ENCODE measurements around the gene CD34.

DNA sequence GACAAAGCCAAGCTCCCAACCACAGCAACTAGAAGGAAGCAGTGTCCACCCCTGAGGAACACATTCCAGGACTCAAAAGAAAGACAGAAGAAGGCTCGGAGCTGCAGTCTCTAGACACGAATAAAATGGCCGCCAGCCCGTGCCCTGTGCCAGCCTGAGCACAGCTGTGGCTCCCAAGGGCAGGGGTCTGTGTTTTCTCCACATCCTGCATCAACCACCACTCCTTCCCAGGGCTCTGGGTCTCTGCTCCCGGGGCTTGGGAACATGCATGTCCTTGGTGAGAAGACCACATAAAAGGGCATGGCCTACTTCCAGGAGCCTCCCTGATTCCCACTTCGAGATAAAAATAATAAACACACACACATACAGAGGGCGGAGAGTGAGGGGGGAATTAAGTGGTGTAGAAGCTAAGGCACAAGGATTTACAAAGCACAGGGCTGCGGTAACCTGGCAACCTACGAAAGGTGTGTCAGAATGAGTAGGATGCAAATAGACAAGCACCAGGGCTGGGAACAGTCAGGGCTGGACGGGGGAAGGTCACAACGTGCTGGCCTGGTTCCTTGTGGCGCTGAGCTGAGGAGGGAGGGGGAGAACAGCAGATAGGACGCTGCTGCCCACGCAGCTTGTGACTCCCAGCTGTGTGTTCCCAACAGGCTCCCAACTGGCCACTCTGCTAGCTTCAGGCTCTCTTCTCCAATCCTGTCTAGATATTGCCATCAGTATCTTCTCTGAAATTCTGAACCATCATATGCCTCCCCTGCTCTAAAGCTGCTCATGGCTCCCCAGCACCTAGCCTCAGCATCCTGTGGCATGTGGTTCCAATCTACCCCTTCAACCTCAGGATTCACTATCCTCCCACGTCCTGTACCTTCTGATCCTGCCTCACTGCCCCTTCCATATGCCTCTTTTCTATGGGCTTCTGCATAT lies 72.5 kb downstream of the CD34 start:
- TF ChIP-seq, protein P1, sequence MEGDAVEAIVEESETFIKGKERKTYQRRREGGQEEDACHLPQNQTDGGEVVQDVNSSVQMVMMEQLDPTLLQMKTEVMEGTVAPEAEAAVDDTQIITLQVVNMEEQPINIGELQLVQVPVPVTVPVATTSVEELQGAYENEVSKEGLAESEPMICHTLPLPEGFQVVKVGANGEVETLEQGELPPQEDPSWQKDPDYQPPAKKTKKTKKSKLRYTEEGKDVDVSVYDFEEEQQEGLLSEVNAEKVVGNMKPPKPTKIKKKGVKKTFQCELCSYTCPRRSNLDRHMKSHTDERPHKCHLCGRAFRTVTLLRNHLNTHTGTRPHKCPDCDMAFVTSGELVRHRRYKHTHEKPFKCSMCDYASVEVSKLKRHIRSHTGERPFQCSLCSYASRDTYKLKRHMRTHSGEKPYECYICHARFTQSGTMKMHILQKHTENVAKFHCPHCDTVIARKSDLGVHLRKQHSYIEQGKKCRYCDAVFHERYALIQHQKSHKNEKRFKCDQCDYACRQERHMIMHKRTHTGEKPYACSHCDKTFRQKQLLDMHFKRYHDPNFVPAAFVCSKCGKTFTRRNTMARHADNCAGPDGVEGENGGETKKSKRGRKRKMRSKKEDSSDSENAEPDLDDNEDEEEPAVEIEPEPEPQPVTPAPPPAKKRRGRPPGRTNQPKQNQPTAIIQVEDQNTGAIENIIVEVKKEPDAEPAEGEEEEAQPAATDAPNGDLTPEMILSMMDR (IDR thresholded peaks at IDR 0.05): no peak
- TF ChIP-seq POLR2AphosphoS5 (IDR thresholded peaks at IDR 0.05): peak in 2 of 3 donors; percentile 7 to 27
